ENCODE data around the gene DHRS11.
"Not testable (repeated sequence)": the region's sequence is repeated elsewhere in the genome, so short reads cannot be mapped to it uniquely, and the experiment has no call there.

Gene DHRS11

GRCh38 chr17:36593656-36594316 lies 2.1 kb downstream of the DHRS11 start:
- no peak for DNase-seq (ENCODE audit: low read depth)

DNA sequence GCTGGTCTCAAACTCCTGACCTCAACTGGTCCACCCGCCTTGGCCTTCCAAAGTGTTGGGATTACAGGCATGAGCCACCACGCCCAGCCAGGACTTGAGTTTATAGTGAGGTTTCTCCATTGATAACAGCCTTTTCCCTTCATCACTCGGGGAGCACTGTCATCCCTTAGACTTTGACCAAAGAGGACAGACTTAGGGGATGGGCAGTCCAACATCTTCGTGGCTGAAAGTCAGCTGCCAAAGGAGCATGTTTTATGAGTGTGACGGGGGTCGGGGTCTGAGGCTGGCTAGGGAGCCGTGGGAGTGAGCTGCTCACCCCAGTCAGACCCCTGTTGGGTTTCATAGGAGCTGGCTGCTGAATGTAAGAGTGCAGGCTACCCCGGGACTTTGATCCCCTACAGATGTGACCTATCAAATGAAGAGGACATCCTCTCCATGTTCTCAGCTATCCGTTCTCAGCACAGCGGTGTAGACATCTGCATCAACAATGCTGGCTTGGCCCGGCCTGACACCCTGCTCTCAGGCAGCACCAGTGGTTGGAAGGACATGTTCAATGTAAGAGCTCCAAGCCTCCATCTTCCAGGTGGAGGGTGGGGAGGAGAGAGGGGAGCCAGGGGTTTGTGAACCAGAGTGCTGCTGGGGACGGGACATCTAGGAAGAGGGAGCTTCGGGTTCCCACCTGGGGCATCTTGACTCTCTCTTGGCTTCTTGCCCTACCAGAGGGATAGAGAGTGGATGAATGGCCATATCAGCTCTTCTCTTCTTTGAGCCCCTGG lies 3.1 kb downstream of the DHRS11 start:
- no peak for DNase-seq (ENCODE audit: low read depth)

DNA sequence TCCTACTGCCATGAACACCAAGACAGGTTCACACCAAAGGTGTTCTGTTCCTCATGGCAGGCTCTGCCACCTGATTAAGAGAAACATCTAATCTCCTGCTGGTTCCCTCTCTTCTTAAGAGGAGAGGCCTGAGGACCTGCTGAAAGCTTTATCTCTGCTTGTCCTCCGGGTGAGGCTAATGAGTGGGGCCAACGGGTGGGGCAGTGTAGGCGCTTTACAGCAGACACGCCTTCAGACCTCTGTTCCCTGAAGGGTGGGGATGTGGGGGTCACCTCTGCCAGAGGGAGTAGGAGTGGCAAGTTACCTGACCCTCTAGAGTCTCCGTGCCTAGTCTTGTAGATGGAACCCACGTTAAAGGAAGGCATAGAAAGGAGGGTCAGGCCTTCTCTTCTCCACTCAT lies 5.5 kb downstream of the DHRS11 start:
- no peak for DNase-seq (ENCODE audit: low read depth)

DNA sequence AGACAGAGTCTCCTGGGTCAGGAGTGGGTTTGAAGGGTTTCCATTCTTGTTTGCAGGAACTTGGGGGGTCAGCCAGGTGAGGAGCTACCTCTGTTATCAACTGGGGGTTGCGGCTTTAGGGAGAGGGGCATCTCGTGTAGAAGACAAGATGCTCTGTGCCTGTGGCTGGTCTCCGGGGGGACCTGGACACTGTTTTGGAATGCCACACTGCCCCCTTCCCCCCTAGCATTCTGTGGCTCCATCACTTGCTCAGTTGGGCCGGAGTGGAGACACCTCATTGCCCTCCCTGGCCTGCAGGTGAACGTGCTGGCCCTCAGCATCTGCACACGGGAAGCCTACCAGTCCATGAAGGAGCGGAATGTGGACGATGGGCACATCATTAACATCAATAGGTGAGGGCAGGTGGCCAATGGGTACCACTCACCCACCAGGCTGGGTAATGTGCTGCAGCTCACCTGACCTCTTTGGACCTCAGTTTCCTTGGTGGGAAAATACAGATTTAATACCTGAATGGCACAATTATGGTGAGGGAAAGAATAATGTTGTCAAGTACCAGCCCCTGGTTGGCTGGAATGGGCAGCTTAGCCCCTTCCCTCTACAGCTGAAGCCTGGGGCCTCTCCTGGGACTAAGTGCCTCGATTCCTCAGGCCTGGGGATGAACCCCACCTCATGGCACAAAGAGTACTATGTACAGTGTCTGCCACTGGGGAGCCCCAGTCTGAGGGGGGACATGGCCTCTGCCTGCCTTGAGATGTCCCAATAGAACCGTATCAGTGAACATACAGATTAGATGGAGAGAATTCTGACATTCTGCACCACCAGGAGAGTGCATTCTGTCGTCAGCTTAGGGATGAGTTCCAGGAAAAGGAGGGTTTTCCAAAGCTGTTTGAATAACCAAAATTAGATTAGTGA lies 6.4 kb downstream of the DHRS11 start:
- no peak for DNase-seq (ENCODE audit: low read depth)

DNA sequence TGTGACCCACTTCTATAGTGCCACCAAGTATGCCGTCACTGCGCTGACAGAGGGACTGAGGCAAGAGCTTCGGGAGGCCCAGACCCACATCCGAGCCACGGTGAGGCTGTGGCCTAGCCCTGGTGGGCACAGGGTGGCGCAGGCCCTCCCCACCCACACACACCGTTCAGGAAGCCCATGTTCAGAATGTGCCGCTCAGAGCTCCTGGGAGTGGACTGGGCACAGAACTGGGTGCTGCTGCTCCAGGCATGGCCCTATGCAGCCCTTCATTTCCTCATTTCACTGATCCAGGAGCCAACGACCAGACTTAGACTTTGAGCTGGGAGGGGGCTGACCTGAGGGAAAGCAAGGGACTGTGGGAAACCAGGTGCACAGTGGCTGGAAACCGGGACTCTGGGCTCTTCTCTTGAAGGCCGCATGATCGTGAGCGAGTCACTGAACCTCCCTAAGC lies 7.3 kb downstream of the DHRS11 start:
- DNase-seq (ENCODE audit: low read depth): no peak

DNA sequence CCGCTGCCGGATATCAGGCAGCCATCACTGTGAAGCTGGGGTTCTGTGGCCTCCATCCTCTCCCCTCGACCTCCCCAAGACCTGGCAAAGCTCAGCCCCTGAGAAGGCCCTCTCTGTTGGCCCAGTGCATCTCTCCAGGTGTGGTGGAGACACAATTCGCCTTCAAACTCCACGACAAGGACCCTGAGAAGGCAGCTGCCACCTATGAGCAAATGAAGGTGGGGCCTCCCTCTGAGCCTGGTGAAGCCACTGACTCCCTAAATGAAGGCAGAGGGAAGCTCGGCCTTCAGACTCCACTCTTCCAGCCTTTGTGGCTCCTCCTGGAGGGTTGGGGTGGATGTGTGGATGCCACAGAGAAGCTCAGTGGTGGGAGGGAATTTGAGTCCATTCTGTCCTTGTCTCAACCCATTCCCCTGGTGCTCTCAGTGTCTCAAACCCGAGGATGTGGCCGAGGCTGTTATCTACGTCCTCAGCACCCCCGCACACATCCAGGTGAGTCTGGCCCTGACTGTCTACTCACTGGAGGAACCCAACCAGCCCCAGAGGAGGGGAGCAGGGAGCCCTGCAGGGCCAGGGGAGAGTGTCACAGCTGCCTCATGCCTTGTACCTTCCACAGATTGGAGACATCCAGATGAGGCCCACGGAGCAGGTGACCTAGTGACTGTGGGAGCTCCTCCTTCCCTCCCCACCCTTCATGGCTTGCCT lies 8.0 kb downstream of the DHRS11 start:
- DNase-seq (ENCODE audit: low read depth): no peak

- no peak for DNase-seq (ENCODE audit: low read depth)
Observed at GRCh38 chr17:36600465-36600864, 8.8 kb downstream of the DHRS11 start.

DNA sequence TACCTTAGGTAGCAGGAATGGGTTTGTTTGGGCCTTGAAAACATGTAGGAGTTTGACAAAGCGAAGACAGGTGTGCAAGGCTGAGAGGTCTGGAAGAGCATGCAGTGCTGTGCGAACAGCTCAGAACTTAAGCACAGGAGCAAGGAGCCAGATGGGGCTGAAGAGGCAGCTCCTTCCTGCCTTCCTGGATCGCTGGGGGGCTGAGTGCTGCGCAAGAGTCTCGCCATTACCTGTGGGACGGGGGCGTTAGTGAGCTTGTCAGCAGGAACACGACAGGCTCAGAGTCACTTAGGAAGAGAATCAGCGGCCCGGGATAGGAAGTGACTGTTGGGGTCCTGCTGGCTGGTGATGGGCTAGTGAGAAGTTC lies 9.2 kb downstream of the DHRS11 start:
- DNase-seq (ENCODE audit: low read depth): peak; percentile 28

GRCh38 chr17:36601303-36602029 lies 9.8 kb downstream of the DHRS11 start, which contains the start of gene MRM1:
MRM1 (plus strand) TSS chr17:36601583; CDS start chr17:36601811, 228 bp downstream.
- peak; percentile 86 for DNase-seq (ENCODE audit: low read depth)

GRCh38 chr17:36602030-36602748 lies 10.5 kb downstream of the DHRS11 start:
- peak; percentile 24 for DNase-seq (ENCODE audit: low read depth)

DNA sequence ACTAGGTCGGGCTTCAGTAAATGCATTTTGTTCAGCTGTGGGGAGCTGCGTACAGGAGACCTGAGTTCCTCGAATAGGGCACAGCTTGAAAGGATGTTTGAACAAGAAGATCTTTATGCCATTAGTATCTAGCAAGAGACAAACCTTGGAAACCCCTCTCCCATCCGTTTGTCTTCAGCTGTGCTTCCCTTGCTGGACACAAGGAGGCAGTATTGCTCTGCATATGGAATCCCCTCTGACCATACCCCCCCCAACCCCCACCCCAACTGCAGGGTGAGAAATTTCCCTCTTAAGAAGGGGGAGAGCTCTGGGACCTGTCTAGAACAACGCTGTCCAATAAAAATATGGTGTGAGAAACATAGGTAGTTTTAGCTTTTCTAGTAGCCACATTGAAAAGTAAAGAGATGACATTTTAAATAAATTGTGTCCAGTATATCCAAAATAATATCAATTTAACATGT lies 11.3 kb downstream of the DHRS11 start:
- DNase-seq (ENCODE audit: low read depth): peak; percentile 65

- DNase-seq (ENCODE audit: low read depth): not testable (repeated sequence)
Observed at GRCh38 chr17:36605028-36605427, 13.3 kb downstream of the DHRS11 start.

DNA sequence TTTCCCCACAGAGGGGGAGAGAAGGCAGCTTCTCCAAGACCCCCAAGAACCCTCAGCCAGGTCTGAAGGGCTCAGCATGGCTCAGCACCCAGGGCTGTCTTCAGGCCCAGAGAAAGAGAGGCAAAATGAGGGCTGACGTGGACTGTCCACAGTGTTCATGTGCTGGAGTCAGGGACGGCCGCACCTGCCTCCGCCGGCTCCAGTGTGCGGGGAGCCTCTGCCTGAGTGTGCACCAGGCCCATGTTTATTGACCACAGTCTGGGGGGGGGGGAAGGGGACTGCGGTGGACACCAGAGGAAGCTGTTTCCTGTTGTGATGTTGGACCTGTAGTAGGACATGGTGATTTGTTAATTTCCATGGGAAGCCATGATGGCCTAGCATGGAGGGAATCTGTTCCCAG lies 16.6 kb downstream of the DHRS11 start:
- no peak for DNase-seq (ENCODE audit: low read depth)

DNA sequence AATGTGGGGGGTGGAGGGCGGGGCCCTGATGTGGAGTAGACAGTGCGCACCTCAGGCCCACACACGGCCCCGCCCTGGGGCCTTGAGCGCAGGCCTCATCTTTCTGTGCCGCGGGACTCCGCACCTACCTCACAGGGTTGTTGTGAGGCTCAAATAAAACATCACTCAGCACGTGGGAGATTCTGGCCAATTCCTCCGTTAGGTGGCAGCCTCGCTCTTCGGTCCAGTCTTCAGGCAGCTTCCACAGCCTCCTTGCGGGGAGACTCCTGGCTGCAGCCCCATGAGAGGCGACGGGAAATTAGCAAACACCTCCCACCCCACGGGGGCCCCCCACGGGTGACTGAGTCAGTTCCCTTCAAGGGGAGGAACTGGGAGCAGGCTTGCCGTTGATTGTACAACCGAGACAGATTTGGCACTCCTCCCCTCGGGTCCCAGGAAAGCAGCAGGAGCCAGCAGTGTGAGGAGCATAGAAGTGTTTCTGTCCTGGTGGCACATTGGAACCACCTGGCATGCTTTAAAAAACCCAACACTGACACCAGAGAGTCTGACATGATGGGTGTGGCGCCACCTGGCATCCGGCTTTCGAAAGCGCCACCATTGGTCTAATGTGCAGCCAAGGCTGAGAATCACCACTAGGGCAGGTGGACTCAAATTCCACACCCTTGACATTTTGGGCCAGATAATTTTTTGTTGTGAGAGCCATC lies 17.3 kb downstream of the DHRS11 start:
- DNase-seq (ENCODE audit: low read depth): peak; percentile 79

- no peak for DNase-seq (ENCODE audit: low read depth)
Observed at GRCh38 chr17:36609498-36609862, 17.8 kb downstream of the DHRS11 start.

- peak; percentile 25 for DNase-seq (ENCODE audit: low read depth)
Observed at GRCh38 chr17:36610474-36610873, 18.8 kb downstream of the DHRS11 start.

GRCh38 chr17:36611345-36612072 lies 19.8 kb downstream of the DHRS11 start:
- peak; percentile 93 for DNase-seq (ENCODE audit: low read depth)

- no peak for DNase-seq (ENCODE audit: low read depth)
Observed at GRCh38 chr17:36612323-36612722, 20.6 kb downstream of the DHRS11 start.

DNA sequence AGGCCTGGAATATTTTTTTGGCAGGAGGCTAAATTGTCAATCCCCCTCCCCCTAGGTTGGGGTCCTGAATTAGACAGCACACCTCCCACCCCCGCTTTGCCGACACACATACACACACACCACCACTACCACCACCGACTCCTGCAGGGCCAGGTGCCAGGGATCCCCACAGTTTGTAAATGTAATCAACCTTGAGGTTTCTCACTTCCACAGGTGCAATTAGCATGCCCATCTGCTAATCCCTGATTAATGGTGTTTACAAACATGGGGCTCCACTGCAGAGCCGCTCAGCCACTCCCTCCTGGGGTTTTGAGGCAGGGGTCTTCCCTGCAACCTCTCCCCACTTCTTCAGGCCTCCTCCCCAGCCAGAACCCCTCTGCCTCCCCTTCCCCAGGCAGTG lies 21.5 kb downstream of the DHRS11 start:
- no peak for DNase-seq (ENCODE audit: low read depth)

Measured in iris pigment epithelial cell (primary cell).